D341Med (cell line): ENCODE data around the gene AHDC1.
"Not testable (repeated sequence)": the region's sequence is repeated elsewhere in the genome, so short reads cannot be mapped to it uniquely, and the experiment has no call there.

Source experiments
- DNase-seq: peaks from one replicate; pipeline ENCODE4 v3.0.0; 2012; ENCODE audit warnings: low spot score

Gene AHDC1

DNA sequence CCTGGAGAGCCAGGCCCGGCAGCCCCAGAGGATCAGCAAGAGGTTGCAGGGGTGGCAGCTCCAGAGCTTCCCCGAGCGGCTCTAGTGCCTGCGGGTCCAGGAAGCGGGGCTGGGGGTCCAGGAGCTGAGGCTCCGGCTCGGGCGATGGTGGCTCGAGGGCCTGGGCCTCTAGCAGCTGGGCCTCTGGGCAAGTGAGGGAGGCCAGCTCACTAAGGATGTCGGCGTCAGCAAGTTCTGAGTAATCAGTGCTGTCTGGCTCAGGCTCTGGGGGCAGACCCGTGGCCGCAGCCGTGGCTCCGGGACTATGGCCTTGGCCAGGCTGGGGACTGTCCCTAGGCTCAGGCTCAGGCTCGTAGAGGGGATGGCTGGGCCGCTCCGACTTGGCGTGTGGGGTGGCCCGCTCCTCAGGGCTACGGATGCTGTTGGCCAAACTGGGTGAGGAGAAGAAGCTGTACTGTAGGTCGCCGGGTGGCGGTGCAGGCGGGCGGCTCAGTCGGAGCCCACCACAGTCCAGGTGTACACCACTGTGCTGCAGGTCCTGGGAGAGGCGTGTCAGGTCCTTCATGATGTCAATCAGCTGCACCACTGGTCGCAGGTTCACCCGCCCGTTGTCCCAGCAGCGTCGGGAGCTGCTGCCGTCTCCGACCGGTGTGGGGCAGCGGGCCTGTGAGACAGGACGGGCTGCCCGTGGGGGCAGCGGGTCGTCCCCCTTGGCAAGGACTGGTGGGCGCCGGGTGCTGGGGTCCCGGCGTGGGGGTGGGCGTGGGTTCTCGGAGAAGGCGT, 52.6 kb downstream of the AHDC1 start:
- no peak for DNase-seq

DNA sequence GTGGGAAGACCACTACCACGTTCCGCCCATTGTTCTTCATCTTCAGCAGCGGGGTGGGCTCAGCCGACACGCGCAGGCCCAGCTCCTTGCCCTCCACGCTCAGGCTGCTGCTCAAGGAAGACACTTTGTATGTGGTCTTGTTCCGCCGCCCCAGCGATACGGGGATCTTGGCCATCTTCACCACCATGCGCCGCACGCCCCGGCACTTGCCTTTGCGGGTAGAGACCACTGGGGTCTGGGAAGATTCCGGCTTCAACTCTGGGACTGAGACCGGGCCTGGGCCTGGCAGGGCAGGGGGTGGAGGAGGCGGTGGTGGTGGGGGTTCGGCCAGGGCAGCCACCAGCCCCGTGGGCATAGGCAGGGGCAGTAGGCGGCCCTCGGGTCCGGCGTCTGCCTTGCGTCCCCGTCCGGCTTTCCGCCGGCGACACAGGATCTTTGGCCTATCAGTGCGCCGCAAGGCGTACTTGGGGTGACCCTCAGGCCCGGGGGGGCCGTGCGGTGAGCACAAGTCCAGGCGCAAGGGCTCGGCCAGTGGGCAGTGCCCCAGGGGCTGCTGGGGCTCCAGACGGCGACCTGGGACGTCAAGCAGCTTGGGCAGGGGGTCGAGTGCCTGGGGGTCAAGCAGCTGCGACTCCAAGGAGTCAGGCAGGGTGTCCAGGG, 53.3 kb downstream of the AHDC1 start:
- no peak for DNase-seq

DNA sequence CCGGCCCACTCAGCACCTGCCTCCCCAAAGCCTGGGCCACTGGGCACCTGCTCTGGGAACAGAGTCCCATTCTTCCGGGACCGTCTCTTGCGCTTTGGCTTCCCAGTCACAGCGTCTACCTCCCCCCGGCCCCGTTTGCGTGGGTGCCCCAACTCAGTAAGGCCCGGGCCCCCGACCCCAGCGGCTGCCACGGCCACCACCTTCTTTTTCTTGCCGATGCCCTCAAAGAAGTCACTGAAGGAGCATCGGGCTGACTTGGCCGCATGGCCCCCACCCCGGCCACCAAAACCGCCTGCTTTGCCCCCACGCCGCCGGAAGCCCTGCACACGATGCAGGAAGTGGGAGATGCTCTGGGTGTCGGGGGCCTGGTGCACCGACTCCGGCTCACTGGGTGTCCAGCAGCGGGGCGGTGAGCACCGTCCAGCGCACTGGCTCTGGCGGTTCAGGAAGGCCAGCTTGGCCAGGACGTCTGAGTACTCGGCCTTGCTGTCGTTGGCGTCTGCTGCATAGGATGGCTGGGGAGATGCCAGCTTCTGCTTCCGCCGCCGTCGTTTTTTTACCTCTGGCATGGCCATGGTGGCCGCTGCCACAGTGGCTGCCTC, 54.0 kb downstream of the AHDC1 start:
- DNase-seq: no peak

DNA sequence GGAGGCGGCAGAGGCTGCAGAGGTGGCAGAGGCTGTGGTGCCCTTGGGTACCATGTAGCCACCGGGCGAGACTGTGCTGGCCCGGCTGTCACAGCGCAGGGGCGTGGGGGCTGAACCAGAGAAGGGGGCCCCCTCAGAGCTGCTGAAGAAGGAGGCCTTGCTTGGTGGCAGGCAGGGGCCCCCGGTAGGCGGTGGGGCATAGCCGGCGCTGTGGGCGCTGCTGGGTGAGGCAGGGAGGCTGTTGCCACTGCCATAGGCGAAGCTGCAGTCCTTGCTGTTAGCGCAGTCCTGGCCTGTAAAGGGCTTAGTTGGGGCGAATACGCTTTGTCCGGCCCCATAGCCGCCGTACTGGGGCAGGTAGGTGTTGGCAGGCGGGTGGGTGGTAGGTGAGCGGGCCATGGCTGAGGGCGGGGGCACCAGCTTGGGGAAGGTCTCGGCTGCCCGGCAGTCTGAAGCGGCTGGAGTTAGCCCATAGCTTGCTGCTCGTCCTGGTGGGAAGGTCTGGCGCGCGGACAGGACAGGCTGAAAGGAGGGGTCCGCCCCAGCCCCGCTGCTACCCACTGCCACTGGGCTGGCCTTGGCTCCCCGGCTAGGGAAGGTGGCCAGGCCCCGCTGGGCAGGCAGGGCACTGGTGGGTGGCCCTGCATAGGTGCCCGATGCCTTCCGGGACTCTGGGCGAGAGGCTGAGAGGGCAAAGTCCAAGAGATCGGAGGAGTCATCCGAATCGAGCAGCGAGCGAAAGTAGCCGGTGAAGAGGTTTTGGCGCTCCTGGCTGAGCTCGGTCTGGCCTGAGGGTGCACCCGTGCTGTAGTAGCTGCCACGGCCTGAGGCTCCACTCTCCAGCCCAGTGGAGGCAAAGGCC, 54.9 kb downstream of the AHDC1 start:
- peak; percentile 25 for DNase-seq

DNA sequence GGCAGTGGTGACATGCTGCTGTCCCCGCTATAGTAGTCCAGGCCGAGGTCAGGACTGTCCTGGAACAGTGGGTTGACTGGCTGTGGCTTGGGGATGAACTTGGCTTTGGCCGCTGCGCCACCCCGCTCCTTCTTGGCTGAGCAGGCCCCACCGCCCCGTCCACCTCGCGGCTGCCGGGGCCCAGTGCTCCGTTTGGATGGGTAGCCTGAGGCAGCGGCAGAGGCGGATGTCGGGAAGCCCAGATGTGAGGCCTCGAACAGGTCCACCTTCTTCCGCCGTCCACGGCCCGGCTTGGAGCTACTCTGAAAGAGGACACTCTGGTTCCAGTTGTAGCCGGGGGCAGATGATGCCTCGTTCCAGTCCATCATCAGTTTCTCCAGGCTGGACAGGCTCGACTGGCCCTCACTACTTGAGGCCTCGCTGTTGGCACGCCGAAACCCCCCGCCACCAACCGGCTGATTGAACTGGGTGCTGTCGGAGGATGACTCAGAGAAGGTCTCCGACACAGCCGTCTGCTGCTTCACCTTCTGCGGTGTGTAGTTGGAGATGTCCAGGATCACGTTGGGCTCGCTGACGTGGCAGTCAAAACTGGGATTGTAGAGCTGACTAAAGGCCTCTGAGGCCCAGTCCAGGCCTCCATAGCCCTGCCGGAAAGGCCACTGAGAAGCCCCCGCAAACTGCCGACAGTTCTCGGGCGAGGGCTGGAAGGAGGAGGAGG, 55.6 kb downstream of the AHDC1 start:
- no peak for DNase-seq

DNA sequence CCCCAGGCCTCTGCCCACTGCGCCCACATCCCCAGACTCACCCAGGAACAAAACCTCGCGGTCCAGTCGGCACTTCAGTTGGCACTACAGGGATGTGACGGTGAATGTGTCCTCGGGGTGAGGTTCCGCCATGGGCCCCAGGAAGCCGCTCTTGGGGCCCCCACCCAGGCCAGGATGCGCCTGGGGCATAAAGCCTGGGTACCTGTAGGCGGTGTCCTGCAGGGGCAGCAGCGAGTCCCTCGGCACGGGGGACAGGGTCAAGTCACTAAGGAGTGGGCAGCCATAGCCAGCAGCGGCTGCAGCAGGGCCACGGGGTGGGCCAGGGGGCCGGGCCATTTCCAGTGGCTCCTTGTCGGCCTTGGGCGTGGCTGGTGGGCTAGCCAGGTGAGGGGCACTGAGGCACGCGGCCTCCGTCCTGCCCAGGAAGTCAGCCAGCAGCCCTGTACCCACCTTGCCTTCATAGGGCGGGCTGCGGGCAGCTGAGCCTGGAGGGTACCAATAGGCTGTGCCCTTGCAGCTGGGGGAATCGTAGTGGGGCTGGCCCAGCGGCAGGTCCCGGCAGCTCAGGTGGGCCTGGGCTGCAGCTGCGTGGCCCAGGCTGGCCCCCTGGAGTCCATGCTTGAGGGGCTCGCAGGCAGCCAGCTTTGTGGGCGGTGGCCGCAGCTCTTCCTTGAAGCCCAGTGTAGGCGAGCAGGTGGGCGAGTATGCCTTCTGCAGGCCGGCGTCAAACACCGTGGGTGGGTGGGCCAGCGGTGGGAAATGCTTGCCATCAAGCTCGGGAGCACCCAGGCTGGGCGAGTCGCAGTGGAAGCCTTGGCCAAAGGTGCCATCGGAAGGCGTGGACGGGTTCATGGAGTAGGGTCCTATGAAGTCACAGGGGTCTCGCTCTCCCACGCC, 56.5 kb downstream of the AHDC1 start:
- no peak for DNase-seq

DNA sequence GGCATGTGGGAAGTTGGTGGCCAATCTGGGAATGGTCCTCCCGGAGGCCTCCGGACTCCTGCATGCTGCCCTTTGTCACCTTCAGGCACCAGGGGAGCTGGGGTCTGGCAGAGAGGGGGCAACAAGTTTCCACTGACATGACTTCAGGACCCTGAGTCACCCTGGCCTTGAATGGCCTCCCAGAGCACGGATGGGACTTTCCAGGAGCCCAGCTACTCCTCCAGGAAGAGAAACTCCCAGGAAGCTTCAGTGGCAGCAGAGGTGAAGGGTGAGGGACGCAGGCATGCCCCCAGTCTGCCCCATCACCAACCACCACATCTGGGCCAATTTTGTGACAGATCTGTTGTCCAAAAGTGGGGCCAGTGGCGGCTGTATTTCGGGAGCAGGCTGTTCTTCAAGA, 58.1 kb downstream of the AHDC1 start:
- DNase-seq: no peak

DNA sequence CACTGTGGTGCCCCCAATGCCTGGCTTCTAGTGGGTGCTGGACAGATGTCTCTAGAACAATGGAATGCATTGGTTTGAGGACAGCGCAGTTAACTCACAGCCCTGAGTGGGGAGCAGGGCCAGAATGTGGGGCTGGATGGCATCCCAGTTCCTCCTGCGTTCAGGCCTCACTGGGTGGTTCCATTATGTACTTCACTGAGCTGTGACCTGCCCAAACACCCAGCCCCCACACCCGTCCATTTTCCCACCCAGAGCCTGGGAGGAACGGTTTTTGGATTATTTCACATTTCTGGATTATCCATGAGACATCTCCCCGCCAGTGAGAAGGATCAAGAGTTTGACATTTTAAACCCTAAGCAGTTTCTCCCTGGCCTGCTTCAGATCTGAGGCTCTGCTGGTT, 58.7 kb downstream of the AHDC1 start:
- DNase-seq: no peak

DNA sequence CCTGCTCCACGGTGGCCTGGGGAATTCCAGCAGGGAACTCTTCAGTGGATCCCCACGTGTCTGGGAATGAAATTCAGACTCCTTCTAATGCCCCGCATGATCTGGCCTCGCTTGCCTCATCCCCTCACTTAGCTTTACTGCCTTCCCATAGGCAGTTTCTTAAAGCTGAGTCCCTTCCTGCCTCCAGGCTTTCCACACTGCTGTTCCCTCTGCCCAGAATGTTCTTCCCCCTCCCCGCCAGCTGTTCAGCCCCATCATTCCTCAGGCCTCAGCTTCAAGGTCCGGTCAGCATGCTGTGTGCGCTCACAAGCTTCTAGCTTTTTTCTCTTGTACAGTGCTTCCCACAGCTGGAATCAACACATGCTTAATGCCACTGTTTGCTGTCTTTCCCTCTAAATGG, 59.1 kb downstream of the AHDC1 start:
- DNase-seq: no peak

DNA sequence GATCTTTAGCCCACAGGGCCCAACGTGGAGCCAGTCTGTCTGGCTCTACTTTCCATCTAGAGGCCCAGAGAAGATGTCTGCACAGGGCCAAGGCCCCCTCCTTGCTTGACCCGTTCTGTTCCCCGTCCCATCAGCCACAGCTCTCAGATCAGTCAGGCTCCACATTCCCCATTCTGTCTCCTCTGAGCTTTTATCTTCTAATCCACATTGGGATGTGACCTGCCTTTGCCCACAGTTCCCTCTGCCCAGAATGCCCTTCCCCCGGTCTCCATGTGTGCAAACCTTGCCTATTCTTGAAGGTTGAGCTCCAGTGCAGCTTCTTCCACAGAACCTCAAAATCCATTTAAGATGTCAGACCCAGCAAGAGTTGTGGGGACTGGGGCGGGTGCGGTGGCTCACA, 60.7 kb downstream of the AHDC1 start:
- no peak for DNase-seq

DNA sequence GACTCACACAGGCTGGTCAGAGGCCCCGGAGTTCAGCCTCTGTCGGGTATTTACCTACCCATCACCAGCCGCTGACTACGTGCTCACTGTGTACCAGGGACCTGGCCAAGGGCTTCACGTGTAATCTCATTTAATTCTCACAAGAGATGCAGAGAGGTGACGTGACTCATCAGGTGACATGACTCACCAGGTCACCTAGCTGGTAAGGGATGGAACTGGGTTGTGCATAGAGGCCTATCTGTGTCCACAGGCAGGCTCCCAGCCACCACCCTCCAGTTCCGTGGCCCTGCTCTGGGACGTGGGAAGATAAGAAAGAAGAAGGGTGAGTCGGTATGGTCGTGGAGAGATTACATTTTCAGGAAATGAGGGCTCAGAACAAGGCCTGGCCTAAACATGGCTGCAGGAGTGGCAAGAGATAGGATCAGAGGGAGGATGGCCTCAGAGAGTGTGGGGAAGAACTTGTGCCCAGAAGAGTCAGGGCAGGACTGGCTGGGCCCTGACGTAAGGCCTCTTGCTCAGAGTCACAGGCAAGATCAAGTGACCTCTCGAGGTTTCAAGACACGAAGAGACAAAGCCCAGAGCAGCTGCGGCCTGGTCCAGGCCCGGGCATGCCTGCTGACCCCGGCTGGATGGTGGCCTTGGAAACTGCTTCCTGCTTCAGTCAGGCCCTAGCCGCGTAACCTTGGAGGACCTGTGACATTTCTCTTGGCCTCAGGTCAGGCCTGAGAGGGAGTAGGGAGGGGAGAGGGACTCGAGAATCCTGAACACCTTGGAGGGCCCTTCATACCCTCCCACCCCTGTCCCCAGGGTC, 61.3 kb downstream of the AHDC1 start:
- no peak for DNase-seq

DNA sequence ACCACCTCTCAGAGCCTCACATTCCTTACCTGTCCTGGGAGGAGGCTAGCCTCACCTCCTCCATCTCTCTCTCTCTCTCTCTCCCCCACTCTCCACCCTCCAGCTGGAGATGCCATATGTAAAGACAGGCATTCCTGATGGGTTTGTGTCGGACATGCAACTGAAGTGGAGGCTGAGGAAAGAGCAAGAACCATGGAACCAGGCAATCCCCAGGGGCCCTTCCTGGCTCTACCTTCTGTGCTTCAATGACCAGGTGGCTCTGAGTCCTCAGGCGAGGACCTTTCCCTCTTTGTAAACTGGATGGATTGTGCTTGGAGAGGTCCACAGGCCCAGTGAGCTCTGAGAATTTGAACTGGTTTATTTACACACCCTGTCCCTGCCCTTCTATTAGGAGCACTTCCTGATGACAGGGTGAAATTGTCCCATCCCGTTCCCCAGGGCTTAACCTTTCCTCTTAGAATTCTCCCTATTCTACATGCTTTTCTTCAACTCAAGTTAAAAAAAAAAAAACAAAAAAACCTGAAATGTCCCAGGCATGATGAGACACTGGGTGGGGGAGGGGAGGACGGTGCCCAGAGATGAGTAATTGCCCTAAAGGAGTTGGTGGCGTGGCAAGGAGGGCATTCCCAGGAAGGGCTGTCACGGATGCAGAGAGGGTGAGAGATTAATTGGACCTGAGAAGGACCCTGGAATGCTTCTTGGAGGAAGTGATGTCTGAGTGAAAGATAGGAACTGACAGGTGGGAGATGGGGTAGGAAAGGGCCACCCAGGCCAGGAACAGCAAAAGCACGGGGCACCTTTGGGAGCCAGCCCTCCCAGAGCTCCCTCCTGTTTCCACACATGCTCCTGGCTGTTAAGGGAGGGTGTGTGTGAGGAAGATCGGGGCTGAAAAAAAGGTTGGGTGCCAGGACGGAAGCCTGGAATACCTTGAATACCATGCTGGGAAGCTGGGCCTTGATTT, 63.8 kb downstream of the AHDC1 start:
- no peak for DNase-seq

DNA sequence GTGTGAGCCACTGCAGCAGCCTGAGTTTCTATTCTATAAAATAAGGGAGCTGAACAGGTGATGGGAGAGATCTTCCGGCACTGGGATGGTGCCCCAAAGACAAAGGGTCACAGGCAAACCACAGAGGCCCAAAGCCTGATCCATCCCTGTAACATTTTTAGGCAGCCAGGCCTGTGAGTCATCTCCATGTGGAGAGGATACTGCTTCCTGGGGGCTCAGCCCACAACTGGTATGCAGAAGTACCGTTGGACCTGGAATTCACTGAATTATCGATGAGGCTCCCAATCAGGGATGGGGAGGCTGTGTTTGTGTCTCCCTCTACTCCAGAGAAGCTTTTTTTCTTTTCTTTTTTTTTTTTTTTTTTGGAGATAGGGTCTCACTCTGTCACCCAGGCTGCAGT, 65.2 kb downstream of the AHDC1 start:
- no peak for DNase-seq

DNA sequence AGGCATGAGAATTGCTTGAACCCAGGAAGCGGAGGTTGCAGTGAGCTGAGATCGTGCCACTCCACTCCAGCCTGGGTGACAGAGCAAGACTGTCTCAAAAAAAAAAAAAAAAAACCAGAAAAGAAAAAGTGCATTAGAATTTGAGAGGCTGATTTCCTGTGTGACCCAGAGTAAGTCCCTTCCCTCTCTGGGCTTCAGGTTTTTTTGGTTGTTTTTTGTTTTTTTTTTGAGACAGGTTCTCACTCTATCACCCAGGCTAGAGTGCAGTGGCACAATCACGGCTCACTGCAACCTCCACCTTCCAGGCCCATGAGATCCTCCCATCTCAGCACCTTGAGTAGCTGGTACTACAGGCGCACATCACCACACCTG, 65.7 kb downstream of the AHDC1 start:
- DNase-seq: not testable (repeated sequence)

DNA sequence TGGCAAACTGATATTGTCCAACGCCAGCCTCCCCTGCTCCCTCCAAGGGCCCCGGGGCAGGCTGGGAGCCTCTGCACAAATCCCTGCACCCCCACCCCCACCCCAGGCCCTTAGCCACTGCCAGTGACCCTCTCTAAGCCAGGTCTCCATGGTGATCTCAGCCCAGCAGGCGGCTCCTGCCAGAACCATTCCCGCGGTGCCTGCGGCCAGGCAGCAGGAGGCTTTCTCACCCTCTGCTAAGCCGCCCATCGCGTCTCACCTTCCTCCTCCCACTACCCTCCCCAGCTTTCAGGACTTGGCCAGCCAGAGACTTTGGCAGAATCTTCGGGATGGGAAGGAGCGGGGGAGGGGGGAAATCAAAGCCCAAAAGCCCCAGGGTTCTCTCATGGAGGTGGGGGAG, 67.2 kb downstream of the AHDC1 start:
- DNase-seq: peak; percentile 62

DNA sequence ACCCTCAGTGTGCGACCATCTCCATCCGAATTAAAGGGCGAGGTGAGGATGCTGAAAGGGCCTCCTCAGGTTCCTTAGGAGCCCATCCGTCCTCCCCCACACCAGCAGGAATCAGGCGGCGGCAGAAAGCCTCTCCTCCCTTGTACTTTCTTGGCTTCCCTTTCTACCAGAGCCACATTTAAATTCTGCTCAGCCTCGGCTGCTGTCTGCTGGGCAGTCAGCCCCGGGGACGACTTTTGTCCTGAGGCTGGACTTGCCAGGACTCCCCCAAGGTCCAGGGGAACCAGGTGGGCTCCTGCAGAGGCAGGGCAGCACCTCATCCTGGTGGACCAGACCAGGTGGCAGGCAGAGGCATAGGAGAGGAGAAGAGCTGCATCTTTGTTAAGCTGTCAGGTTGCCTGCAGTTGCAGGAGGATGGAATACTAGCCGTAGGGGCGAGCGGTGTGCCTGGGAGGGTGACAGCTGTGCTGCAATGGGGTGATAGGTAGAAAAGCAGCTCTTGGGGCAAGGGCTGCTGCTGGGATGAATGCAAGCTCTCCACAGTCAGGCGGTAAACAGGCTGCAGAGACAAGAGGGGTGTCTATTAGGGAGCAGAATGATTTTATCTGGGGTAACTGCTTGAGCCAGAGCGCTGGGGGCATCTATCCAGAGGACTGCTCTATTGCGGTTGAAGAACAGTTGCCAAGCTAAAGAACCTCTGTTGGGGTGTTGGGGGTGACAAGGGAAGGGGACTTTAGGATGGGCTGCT, 67.8 kb downstream of the AHDC1 start:
- no peak for DNase-seq

DNA sequence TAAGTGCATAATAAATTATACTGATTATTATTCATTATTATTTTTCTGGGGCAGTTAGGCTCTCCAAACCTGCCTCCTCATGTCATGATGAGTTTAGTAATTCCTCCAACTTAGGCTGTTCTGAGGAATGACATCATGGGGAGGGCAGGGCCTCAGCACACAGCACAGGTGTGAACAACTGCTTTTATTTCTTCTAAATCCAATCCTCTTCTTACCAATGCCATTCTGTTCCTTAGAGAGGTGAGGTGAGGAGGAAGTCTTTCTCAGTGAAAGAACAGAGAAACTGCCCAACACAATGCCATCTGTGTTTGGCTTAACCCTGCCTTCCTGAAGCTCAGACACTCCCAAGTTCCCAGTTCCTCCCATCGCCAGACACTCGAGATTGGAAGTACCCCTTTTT, 68.6 kb downstream of the AHDC1 start:
- DNase-seq: no peak
